PC-3 (cell line): Measurements from ENCODE around the gene DLL4. TPM values are rescaled to one million over a fixed set of nuclear protein-coding genes. Genes with fewer than 3 reads are reported as not detected.

Source experiments
- ATAC-seq: fragments of 200-7000 bp; cut with Tn5 transposase; 2 replicates; pipeline ENCODE4 v1.9.1; 2020; ENCODE audit warnings: mild to moderate bottlenecking, moderate library complexity
- BruUV-seq: library from RNA; stranded (reverse); fragments of 400-500 nt; replicated peaks from 2 replicates; lab custom pipeline; 2021; lab: Mats Ljungman, UMichigan
- CTCF ChIA-PET: fragments of 300-600 bp; sonication (Branson Sonifier 250); formaldehyde crosslinking; loops from one replicate; lab custom pipeline; 2022; ENCODE audit warnings: antibody characterized with exemption; lab: Charles Lee
- POLR2A ChIA-PET: fragments of 300-600 bp; sonication (Branson Sonifier 250); formaldehyde crosslinking; loops from one replicate; lab custom pipeline; 2022; ENCODE audit warnings: antibody characterized with exemption; ENCODE audit not compliant: unreplicated experiment; lab: Charles Lee
- DNase-seq: peaks from one replicate; pipeline ENCODE4 v3.0.0-alpha.2; 2015
- H2AFZ ChIP-seq: fragments of 300-600 bp; sonication (generic); 2 replicates; pipeline ENCODE4 v1.6.0; 2016; ENCODE audit warnings: antibody characterized with exemption, low read length
- H3F3A ChIP-seq: fragments of 300-600 bp; sonication (generic); one replicate; pipeline ENCODE4 v1.6.0; 2017; ENCODE audit warnings: antibody characterized with exemption, low read length, control low read depth, mild to moderate bottlenecking; ENCODE audit not compliant: unreplicated experiment
- H3K27ac ChIP-seq: fragments of 300-600 bp; sonication (generic); 2 replicates; pipeline ENCODE4 v1.5.1; 2016; ENCODE audit warnings: mild to moderate bottlenecking, low read length
- H3K27me3 ChIP-seq: fragments of 300-600 bp; sonication (generic); 2 replicates; pipeline ENCODE4 v1.6.1; 2016; ENCODE audit warnings: low read length, mixed read lengths
- H3K36me3 ChIP-seq: fragments of 300-600 bp; sonication (generic); 2 replicates; pipeline ENCODE4 v1.6.1; 2016; ENCODE audit warnings: low read depth, mixed run types, low read length, mixed read lengths
- H3K4me1 ChIP-seq: fragments of 300-600 bp; sonication (generic); 2 replicates; pipeline ENCODE4 v1.5.1; 2016; ENCODE audit warnings: low read length; ENCODE audit not compliant: insufficient read depth
- H3K4me2 ChIP-seq: fragments of 300-600 bp; sonication (generic); 2 replicates; pipeline ENCODE4 v1.6.0; 2016; ENCODE audit warnings: low read length
- H3K4me3 ChIP-seq: fragments of 300-600 bp; sonication (generic); 2 replicates; pipeline ENCODE4 v1.5.1; 2016; ENCODE audit warnings: mild to moderate bottlenecking, low read length, mixed read lengths
- H3K79me2 ChIP-seq: fragments of 300-600 bp; sonication (generic); 2 replicates; pipeline ENCODE4 v1.6.1; 2017; ENCODE audit warnings: low read length, mixed read lengths
- H3K9ac ChIP-seq: fragments of 300-600 bp; sonication (generic); 2 replicates; pipeline ENCODE4 v1.6.0; 2016; ENCODE audit warnings: mild to moderate bottlenecking, low read length
- H3K9me2 ChIP-seq: fragments of 300-600 bp; sonication (generic); replicated peaks from 2 replicates; pipeline ENCODE4 v1.6.1; 2016; ENCODE audit warnings: mixed run types, low read length, mixed read lengths
- H3K9me3 ChIP-seq: fragments of 300-600 bp; sonication (generic); 2 replicates; pipeline ENCODE4 v1.6.1; 2016; ENCODE audit warnings: low read length, mixed read lengths
- H4K20me1 ChIP-seq: fragments of 300-600 bp; sonication (generic); 2 replicates; pipeline ENCODE4 v1.6.1; 2016; ENCODE audit warnings: low read length, mixed read lengths
- EZH2 ChIP-seq: fragments of 300-600 bp; sonication (generic); IDR thresholded peaks from one replicate; pipeline ENCODE4 v1.6.1; 2017; ENCODE audit warnings: antibody characterized with exemption, mild to moderate bottlenecking, low read length; ENCODE audit not compliant: unreplicated experiment
- EZH2phosphoT487 ChIP-seq: fragments of 300-600 bp; sonication (generic); IDR thresholded peaks from 2 replicates; pipeline ENCODE4 v1.6.1; 2018; ENCODE audit warnings: mild to moderate bottlenecking, antibody characterized with exemption, low read length, borderline replicate concordance
- intact Hi-C: fragments of 100-400 bp; cut with micrococcal nuclease; formaldehyde crosslinking; loops from 2 replicates; pipeline ENCODE4 v1.9.0; 2023
- total RNA-seq: library from RNA; depleted of rRNA; stranded (reverse); fragments of >200 nt; gene quantifications from 2 replicates; pipeline ENCODE4 v1.2.3, GENCODE V29; 2014
- TF ChIP-seq, protein P1 (sequence below): fragments of 300-600 bp; sonication (generic); conservative IDR thresholded peaks from 2 replicates; pipeline ENCODE4 v1.5.1; 2017; ENCODE audit warnings: antibody characterized with exemption, low read depth, mild to moderate bottlenecking, low read length

DLL4 gene
- total RNA-seq, 1 experiment from 2014 or later = 2.2 TPM

DNA sequence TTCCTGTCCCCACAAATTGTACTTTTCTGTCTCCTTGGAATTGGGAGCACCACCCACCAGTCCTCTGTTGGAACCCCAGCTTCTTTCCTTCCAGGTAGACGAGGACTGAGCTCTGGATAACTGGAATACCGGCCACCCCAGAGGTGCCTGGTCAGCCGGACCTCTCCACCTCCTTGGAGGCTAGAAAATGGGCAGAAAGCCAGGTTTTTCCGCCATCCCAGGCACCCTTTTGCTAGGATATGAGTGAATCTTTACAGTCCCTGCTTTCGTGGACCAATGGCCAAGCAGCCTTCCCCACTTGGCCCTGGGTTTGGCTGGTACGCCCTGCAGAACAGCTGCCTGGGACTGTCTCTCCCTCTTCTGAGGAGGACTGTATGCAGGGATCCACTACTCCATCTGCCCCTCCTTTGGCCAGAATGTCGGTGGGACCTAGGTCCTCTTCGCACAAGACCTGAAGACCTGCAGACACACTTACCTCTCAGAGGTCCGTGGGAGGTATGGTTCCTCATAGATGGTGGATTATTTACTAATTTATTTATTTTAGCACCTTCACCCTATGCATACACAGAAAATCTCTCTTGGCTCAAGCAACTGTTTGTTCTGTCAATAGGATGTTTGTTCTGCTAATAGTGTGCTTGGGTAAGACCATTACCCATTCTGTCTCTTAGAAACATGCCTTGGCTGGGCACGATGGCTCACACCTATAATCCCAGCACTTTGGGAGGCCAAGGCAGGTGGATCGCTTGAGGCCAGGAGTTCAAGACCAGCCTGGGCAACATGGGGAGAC is 15.6 kb downstream of the DLL4 start:
- Histone ChIP-seq H3K4me1 (peaks cover 19% of the 10 kb centered on the region), H3F3A (no peaks in the 10 kb centered on the region), H2AFZ (no peak overlapping the region), H3K27me3 (no peaks in the 10 kb centered on the region), H3K9me3 (no peaks in the 10 kb centered on the region), H3K27ac (no peak overlapping the region), H3K9me2 (no peaks in the 10 kb centered on the region), H3K79me2 (no peaks in the 10 kb centered on the region), H3K36me3 (no peaks in the 10 kb centered on the region), H4K20me1 (no peaks in the 10 kb centered on the region), H3K9ac (no peak overlapping the region), H3K4me2 (no peak overlapping the region), H3K4me3 (no peak overlapping the region)
- ChIA-PET CTCF (no interaction called here), POLR2A (no interaction called here)
- no TSS peak for BruUV-seq
- ATAC-seq (no peak), DNase-seq (no peak)
- TF ChIP-seq EZH2phosphoT487 (no peak), EZH2 (no peak)
- TF ChIP-seq, protein P1, sequence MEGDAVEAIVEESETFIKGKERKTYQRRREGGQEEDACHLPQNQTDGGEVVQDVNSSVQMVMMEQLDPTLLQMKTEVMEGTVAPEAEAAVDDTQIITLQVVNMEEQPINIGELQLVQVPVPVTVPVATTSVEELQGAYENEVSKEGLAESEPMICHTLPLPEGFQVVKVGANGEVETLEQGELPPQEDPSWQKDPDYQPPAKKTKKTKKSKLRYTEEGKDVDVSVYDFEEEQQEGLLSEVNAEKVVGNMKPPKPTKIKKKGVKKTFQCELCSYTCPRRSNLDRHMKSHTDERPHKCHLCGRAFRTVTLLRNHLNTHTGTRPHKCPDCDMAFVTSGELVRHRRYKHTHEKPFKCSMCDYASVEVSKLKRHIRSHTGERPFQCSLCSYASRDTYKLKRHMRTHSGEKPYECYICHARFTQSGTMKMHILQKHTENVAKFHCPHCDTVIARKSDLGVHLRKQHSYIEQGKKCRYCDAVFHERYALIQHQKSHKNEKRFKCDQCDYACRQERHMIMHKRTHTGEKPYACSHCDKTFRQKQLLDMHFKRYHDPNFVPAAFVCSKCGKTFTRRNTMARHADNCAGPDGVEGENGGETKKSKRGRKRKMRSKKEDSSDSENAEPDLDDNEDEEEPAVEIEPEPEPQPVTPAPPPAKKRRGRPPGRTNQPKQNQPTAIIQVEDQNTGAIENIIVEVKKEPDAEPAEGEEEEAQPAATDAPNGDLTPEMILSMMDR = no peak
- intact Hi-C loops = loop anchor here (5.0 kb wide), 1 partner anchor 37 kb away; no protein-coding TSS in a partner anchor

DNA sequence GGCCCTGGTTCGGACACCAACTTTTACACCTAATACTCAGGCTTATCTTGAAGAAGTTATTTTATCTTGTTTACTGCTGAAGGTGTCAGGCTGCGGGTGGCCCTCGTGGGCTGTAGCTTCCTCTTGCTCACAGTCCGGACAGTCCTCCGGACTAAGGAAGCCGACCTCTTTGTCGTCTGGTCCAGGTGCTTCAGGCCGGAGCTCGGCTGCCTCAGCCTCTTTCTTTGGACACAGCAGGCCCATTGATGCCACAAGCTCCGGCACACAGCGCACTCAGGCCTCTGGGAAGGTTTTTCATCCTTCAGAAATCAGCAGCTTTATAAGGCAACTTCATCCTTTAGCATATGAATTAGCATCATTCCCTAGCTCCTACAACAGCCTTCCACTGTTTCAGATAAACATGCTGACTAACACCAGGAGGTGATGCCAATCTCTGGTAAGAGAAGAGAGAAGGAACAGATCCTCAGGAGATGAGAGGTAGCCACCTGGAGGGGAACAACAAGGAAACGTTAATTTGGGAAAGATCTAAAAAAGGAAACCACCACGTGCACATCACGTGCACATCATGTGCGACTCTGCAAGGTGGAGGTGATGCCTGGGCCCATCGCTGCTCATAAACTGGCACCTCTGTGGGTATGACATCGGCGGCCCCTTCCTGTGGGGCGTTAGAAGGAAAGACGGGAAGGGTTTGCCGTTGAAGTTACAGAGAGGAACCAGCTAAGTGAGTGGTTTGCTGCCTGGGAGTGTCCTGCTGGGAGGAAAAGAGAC is 19.8 kb downstream of the DLL4 start:
- CTCF ChIA-PET = no interaction called here

More for the DNA sequence above, 19.8 kb downstream of the DLL4 start:
- Histone ChIP-seq H3K9me2 (no peaks in the 10 kb centered on the region), H3K4me3 (no peak overlapping the region), H3K27me3 (no peaks in the 10 kb centered on the region), H3K4me1 (peaks cover 12% of the 10 kb centered on the region), H2AFZ (no peak overlapping the region), H3K79me2 (no peaks in the 10 kb centered on the region), H3K4me2 (no peak overlapping the region), H3K27ac (no peak overlapping the region), H4K20me1 (no peaks in the 10 kb centered on the region), H3K9me3 (no peaks in the 10 kb centered on the region), H3F3A (no peaks in the 10 kb centered on the region), H3K36me3 (no peaks in the 10 kb centered on the region), H3K9ac (no peak overlapping the region)
- POLR2A ChIA-PET = no interaction called here
- BruUV-seq = no TSS peak
- ATAC-seq (no peak), DNase-seq (no peak)
- TF ChIP-seq EZH2phosphoT487 (no peak), EZH2 (no peak)
- TF ChIP-seq, protein P1 = no peak
- intact Hi-C loops = no loop called here
